Endothelial cell (in vitro differentiated cells): ENCODE data around the gene MAML3. TPM values are rescaled to one million over a fixed set of nuclear protein-coding genes. Genes with fewer than 3 reads are reported as not detected.

Experiments used
- DNase-seq: peaks from one replicate; pipeline ENCODE4 v3.0.0; 2021; ENCODE audit warnings: low spot score
- H3K27ac Mint-ChIP-seq: one replicate; pipeline ENCODE4 v1.8.0; 2021; ENCODE audit warnings: mixed read lengths, inconsistent platforms; ENCODE audit not compliant: unreplicated experiment
- H3K27me3 Mint-ChIP-seq: one replicate; pipeline ENCODE4 v1.8.0; 2021; ENCODE audit warnings: mild to moderate bottlenecking, moderate library complexity, mixed read lengths, inconsistent platforms; ENCODE audit not compliant: unreplicated experiment
- H3K36me3 Mint-ChIP-seq: one replicate; pipeline ENCODE4 v1.8.0; 2021; ENCODE audit warnings: mild to moderate bottlenecking, low read depth, mixed read lengths, inconsistent platforms; ENCODE audit not compliant: unreplicated experiment
- H3K4me1 Mint-ChIP-seq: one replicate; pipeline ENCODE4 v1.8.0; 2021; ENCODE audit warnings: mild to moderate bottlenecking, mixed read lengths, inconsistent platforms; ENCODE audit not compliant: unreplicated experiment
- H3K4me3 Mint-ChIP-seq: one replicate; pipeline ENCODE4 v1.8.0; 2021; ENCODE audit warnings: mild to moderate bottlenecking, mixed read lengths, inconsistent platforms; ENCODE audit not compliant: unreplicated experiment
- H3K9me3 Mint-ChIP-seq: one replicate; pipeline ENCODE4 v1.8.0; 2021; ENCODE audit warnings: mixed read lengths, inconsistent platforms; ENCODE audit not compliant: unreplicated experiment
- total RNA-seq: library from RNA; stranded (reverse); fragmentation: NEBNext Ultra II Directional; extraction: Animal tissue kit (Norgen Biotek cat#: 25700); gene quantifications from one replicate; pipeline ENCODE4 v1.2.1, GENCODE V29; 2021; ENCODE audit not compliant: unreplicated experiment
- TF ChIP-seq, protein P1 (sequence below): fragments of 200-600 bp; sonication (generic); IDR thresholded peaks from one replicate; pipeline ENCODE4 v1.5.0; 2021; ENCODE audit warnings: antibody characterized with exemption; ENCODE audit not compliant: unreplicated experiment

Gene MAML3
- total RNA-seq, 1 donor from 2014 or later = 31.0 TPM

DNA sequence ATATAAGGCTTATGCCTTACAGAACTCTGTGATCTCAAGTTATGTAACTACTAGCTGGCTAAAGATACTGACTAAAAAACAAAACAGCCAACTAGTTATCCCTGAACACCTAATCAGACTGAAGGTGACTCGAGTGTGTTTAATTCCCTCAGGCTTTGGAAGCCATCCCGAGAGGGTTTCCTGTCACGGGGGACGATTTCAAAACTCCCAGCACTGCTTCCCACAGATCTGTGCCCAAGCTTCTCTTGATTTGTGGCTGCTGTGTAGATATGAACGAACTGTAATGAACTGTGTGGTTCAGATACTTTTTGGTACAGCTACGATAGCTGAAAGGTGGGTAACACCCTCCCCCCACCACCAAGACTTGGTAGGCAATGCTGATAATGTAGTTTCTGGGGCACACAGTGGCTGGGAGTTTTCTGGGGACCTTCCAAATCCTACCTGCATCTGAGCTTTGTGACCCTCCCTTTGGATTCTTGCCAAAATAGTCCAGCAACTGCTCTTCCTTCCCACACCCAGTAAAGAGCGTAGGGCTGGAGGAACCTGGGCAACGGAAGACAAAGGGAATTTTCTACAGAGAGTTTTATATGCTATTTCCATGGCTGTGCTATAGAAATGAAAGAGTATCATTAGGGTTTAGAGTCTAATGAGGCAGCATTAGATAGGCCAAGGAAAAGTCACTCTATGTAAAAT lies 339.5 kb downstream of the MAML3 start:
- peaks cover 3% of the 10 kb centered on the region for H3K9me3 Mint-ChIP-seq
- H3K4me3 Mint-ChIP-seq = no peak overlapping the region
- no peak for DNase-seq
- H3K27ac Mint-ChIP-seq = peak overlapping the region; percentile 62
- peaks cover 13% of the 10 kb centered on the region for H3K36me3 Mint-ChIP-seq
- H3K27me3 Mint-ChIP-seq = peaks cover 5% of the 10 kb centered on the region
- TF ChIP-seq, protein P1, sequence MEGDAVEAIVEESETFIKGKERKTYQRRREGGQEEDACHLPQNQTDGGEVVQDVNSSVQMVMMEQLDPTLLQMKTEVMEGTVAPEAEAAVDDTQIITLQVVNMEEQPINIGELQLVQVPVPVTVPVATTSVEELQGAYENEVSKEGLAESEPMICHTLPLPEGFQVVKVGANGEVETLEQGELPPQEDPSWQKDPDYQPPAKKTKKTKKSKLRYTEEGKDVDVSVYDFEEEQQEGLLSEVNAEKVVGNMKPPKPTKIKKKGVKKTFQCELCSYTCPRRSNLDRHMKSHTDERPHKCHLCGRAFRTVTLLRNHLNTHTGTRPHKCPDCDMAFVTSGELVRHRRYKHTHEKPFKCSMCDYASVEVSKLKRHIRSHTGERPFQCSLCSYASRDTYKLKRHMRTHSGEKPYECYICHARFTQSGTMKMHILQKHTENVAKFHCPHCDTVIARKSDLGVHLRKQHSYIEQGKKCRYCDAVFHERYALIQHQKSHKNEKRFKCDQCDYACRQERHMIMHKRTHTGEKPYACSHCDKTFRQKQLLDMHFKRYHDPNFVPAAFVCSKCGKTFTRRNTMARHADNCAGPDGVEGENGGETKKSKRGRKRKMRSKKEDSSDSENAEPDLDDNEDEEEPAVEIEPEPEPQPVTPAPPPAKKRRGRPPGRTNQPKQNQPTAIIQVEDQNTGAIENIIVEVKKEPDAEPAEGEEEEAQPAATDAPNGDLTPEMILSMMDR = no peak
- H3K4me1 Mint-ChIP-seq = peaks cover 63% of the 10 kb centered on the region

DNA sequence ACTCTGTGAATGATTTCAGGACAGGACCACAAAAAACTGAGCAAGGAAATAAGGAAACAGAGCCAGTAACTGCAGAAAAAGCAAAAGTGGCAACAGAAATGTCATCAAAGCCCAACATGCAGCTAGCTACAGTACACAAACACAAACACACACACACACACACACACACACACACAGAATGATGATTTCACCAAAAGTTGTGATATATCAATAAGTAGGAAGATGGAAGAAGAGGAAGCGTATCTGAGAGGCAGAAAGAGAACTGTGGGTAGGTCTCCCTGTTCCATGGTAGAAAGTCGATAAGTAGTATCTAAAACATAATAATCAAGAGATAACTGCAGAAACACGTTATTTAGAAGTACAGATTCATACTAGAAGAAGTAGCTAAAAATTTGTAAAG lies 340.1 kb downstream of the MAML3 start:
- H3K27me3 Mint-ChIP-seq = peaks cover 3% of the 10 kb centered on the region
- H3K4me1 Mint-ChIP-seq = peaks cover 67% of the 10 kb centered on the region
- H3K27ac Mint-ChIP-seq = no peak overlapping the region
- peaks cover 13% of the 10 kb centered on the region for H3K36me3 Mint-ChIP-seq
- no peak overlapping the region for H3K4me3 Mint-ChIP-seq
- H3K9me3 Mint-ChIP-seq = peaks cover 3% of the 10 kb centered on the region
- DNase-seq = no peak
- TF ChIP-seq, protein P1 = no peak

DNA sequence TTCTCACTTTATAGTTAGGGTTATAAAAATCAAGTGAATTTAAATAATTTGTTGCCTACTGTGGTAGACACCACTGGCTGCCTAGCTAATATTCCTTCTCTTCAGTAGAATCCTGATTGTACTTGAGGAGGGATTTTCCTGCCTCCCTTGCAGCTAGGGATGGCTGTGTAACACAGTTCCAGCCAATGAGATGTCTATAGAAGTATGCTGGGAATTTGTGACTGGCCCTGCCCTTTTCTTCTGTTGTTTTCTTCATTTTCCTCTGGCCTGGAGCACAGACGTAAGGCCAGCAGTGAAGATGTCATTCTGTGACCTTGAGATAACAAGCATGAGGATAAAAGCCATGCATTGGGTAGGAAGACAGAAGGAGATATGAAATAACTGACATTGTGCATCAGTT lies 343.3 kb downstream of the MAML3 start:
- no peak overlapping the region for H3K4me3 Mint-ChIP-seq

DNA sequence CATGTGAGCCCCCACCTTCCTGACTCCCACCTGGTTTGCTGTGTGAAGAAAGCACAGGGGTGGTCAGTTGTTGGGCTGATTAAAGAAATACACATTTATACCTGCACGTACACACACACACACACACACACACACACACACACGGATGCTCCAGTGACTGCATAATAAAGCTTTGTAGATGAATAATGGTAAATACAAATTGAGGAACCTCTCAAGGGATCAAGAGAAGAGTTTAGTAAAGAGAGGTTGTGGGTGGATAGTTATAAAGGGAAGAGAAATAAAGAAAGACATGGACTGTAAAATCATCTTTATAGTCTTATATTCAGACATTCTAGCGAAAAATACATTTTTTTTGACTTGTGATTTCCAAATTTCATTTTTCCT lies 344.2 kb downstream of the MAML3 start:
- Mint-ChIP-seq H3K9me3 (peaks cover 3% of the 10 kb centered on the region), H3K27me3 (peaks cover 3% of the 10 kb centered on the region), H3K36me3 (peaks cover 4% of the 10 kb centered on the region), H3K4me3 (peak overlapping the region; percentile 12), H3K4me1 (peaks cover 44% of the 10 kb centered on the region), H3K27ac (peak overlapping the region; percentile 90)
- DNase-seq = no peak
- TF ChIP-seq, protein P1 = no peak

More for the DNA sequence above, 343.3 kb downstream of the MAML3 start:
- Mint-ChIP-seq H3K9me3 (peaks cover 3% of the 10 kb centered on the region), H3K4me1 (peaks cover 53% of the 10 kb centered on the region), H3K27me3 (peaks cover 3% of the 10 kb centered on the region), H3K27ac (no peak overlapping the region), H3K36me3 (peaks cover 5% of the 10 kb centered on the region)
- TF ChIP-seq, protein P1 = no peak
- DNase-seq = no peak
